Liver (tissue), 9 donors: ENCODE results near the gene KIFC1. TPM values are rescaled to one million over a fixed set of nuclear protein-coding genes. Genes with fewer than 3 reads are reported as not detected.

ENCODE experiments used
- DNase-seq: peaks from one replicate; pipeline ENCODE4 v3.0.0-alpha.2; 2017; ENCODE audit warnings: low spot score
- H3K27ac ChIP-seq, 2 donors: one replicate each; pipeline ENCODE4 v1.7.0; 2013; ENCODE audit warnings: inconsistent platforms in 2 of 2, low read length in 2 of 2, control low read depth in 1 of 2, low read depth in 1 of 2, mild to moderate bottlenecking in 1 of 2
- H3K27me3 ChIP-seq, 4 donors: one replicate each; pipeline versions ENCODE4 v1.6.1 to v1.7.0; 2013; ENCODE audit warnings: low read length in 3 of 4, inconsistent platforms in 1 of 4, mild to moderate bottlenecking in 1 of 4, moderate library complexity in 1 of 4; ENCODE audit not compliant: control insufficient read depth in 4 of 4, insufficient read depth in 4 of 4
- H3K36me3 ChIP-seq, 4 donors: one replicate each; pipeline versions ENCODE4 v1.6.1 to v1.7.0; 2013; ENCODE audit warnings: low read length in 3 of 4, mild to moderate bottlenecking in 3 of 4, low read depth in 1 of 4, moderate library complexity in 1 of 4; ENCODE audit not compliant: control insufficient read depth in 4 of 4, insufficient read depth in 3 of 4
- H3K4me1 ChIP-seq, 4 donors: one replicate each; pipeline versions ENCODE4 v1.6.1 to v1.7.0; 2013; ENCODE audit warnings: low read length in 3 of 4, mild to moderate bottlenecking in 3 of 4, moderate library complexity in 1 of 4; ENCODE audit not compliant: control insufficient read depth in 4 of 4, insufficient read depth in 4 of 4
- H3K4me3 ChIP-seq, 3 donors: one replicate each; pipeline versions ENCODE4 v1.6.1 to v1.7.0; 2013; ENCODE audit warnings: low read length in 3 of 3, control low read depth in 1 of 3, low read depth in 1 of 3, mild to moderate bottlenecking in 1 of 3
- H3K9ac ChIP-seq, 2 donors: one replicate each; pipeline ENCODE4 v1.7.0; 2013; ENCODE audit warnings: low read length in 2 of 2, mild to moderate bottlenecking in 2 of 2, moderate library complexity in 2 of 2, control low read depth in 1 of 2, low read depth in 1 of 2
- H3K9me3 ChIP-seq, 4 donors: one replicate each; pipeline versions ENCODE4 v1.6.1 to v1.7.0; 2013; ENCODE audit warnings: low read length in 3 of 4; ENCODE audit not compliant: control insufficient read depth in 4 of 4
- ATF3 ChIP-seq: IDR thresholded peaks from 2 replicates; pipeline ENCODE4 v1.6.1; 2016; ENCODE audit warnings: antibody characterized with exemption
- CTCF ChIP-seq: fragments of 150-350 bp; IDR thresholded peaks from 2 replicates; pipeline ENCODE4 v1.5.1; 2017; ENCODE audit warnings: improper control_type of control experiment, low read depth, low read length; ENCODE audit not compliant: missing input control
- EGR1 ChIP-seq, 2 donors: IDR thresholded peaks; 2 replicates each; pipeline ENCODE4 v1.6.1; 2016 to 2018; ENCODE audit warnings: antibody characterized with exemption in 2 of 2, low read depth in 2 of 2
- FOXA1 ChIP-seq: IDR thresholded peaks from 2 replicates; pipeline ENCODE4 v1.6.1; 2016; ENCODE audit warnings: antibody characterized with exemption
- FOXA2 ChIP-seq: IDR thresholded peaks from 2 replicates; pipeline ENCODE4 v1.6.1; 2016; ENCODE audit warnings: antibody characterized with exemption
- HNF4A ChIP-seq, 2 donors: conservative IDR thresholded peaks; 2 replicates each; pipeline ENCODE4 v1.6.1; 2016; ENCODE audit warnings: antibody characterized with exemption in 2 of 2, mild to moderate bottlenecking in 2 of 2
- HNF4G ChIP-seq: IDR thresholded peaks from 2 replicates; pipeline ENCODE4 v1.6.1; 2016; ENCODE audit warnings: antibody characterized with exemption
- JUND ChIP-seq, 2 donors: IDR thresholded peaks; 2 replicates each; pipeline ENCODE4 v1.6.1; 2016; ENCODE audit warnings: antibody characterized with exemption in 2 of 2
- NR2F2 ChIP-seq: IDR thresholded peaks from 2 replicates; pipeline ENCODE4 v1.6.1; 2016; ENCODE audit warnings: antibody characterized with exemption
- REST ChIP-seq: IDR thresholded peaks from 2 replicates; pipeline ENCODE4 v1.6.1; 2016; ENCODE audit warnings: antibody characterized with exemption, mild to moderate bottlenecking
- SP1 ChIP-seq: IDR thresholded peaks from 2 replicates; pipeline ENCODE4 v1.6.1; 2018; ENCODE audit warnings: antibody characterized with exemption, mild to moderate bottlenecking
- TAF1 ChIP-seq: conservative IDR thresholded peaks from 2 replicates; pipeline ENCODE4 v1.6.1; 2016; ENCODE audit warnings: antibody characterized with exemption, mild to moderate bottlenecking
- YY1 ChIP-seq: IDR thresholded peaks from 2 replicates; pipeline ENCODE4 v1.6.1; 2016; ENCODE audit warnings: antibody characterized with exemption, mild to moderate bottlenecking
- WGBS: extraction: QIAGEN DNeasy Blood & Tissue Kit; methylation state at CpG from one replicate; pipeline ENCODE4 v1.1.7; 2013; 5-methylcytosine and 5-hydroxymethylcytosine counted together
- polyA plus RNA-seq, 2 donors: library from polyadenylated mRNA; stranded (reverse) in 1 of 2; unstranded in 1 of 2; fragments of 200-250 nt in 1 of 2; fragments of >200 nt in 1 of 2; fragmentation: Nextera tagmentation in 1 of 2; extraction: Ambion mirVana in 1 of 2; gene quantifications; one replicate each; pipeline versions ENCODE4 v1.2.1 to v1.2.3, GENCODE V29; 2013 to 2015
- total RNA-seq, 2 donors: library from RNA; depleted of rRNA; stranded (reverse); fragments of >200 nt; gene quantifications; one replicate each; pipeline ENCODE4 v1.2.3, GENCODE V29; 2014
- TF ChIP-seq, protein P1 (sequence below): IDR thresholded peaks from 2 replicates; pipeline ENCODE4 v1.6.1; 2016; ENCODE audit warnings: antibody characterized with exemption
- donor health status: healthy.
- donor health status: healthy.
- donor health status: healthy.
- donor health status: healthy.
- donor health status: healthy.

Gene KIFC1
- total and polyA plus RNA-seq, 4 donors = 0.08 to 30.0 (median 1.3) TPM

DNA sequence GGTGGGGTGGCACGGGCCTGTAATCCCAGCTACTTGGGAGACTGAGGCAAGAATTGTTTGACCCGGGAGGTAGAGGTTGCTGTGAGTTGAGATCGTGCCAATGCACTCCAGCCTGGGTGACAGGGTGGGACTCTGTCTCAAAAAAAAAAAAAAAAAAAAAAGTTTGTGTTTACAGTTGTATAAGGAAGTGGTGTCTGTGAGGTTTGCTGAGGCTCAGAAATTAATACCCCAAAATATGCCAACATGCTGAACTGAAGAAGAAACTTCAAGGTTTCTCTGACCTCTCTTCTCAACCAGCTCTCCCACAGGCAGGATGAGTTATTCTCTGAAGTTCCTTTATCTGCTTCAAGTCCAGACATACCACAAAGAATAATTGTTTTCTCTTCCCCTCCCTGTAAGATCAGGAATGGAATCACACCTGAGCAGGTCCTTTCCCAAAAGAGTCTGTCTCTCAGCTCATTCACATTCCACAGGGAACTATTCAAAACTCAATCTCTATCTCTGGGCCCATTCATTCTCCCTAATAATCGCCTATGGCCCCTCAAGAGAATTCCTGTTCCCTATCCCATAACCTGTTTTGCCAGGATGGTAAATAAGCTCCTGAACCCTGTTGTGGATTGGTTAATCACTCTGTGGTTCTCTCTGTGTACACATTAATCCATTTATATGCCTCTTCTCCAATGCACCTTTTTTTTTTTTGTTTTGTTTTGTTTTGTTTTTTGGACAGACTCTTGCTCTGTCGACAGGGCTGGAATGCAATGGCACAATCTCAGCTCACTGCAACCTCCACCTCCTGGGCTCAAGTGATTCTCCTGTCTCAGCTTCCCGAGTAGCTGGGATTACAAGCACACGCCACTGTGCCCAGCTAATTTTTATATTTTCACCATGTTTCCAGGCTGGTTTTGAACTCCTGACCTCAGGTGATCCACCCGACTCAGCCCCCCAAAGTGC, 17.4 kb upstream of the KIFC1 start:
- TF ChIP-seq YY1 (no peak), SP1 (no peak), HNF4G (no peak), TAF1 (no peak), HNF4A (conservative IDR thresholded peaks at IDR 0.05) (no peak), FOXA2 (no peak), EGR1 (IDR thresholded peaks at IDR 0.05; ENCODE audit: low read depth in 2 of 2) (no peak), CTCF (no peak), JUND (IDR thresholded peaks at IDR 0.05) (no peak), REST (no peak), NR2F2 (no peak), ATF3 (no peak), FOXA1 (no peak)
- TF ChIP-seq, protein P1, sequence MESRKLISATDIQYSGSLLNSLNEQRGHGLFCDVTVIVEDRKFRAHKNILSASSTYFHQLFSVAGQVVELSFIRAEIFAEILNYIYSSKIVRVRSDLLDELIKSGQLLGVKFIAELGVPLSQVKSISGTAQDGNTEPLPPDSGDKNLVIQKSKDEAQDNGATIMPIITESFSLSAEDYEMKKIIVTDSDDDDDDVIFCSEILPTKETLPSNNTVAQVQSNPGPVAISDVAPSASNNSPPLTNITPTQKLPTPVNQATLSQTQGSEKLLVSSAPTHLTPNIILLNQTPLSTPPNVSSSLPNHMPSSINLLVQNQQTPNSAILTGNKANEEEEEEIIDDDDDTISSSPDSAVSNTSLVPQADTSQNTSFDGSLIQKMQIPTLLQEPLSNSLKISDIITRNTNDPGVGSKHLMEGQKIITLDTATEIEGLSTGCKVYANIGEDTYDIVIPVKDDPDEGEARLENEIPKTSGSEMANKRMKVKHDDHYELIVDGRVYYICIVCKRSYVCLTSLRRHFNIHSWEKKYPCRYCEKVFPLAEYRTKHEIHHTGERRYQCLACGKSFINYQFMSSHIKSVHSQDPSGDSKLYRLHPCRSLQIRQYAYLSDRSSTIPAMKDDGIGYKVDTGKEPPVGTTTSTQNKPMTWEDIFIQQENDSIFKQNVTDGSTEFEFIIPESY = no peak
- 65% methylated on average over 8 of the region's 8 CpGs for WGBS
- Histone ChIP-seq H3K27ac (no peak overlapping the region), H3K4me1 (peaks cover 2 to 12% (median 8%) of the 10 kb centered on the region in 4 donors), H3K4me3 (no peak overlapping the region), H3K27me3 (no peaks in the 10 kb centered on the region), H3K9ac (no peak overlapping the region), H3K36me3 (no peaks in the 10 kb centered on the region), H3K9me3 (no peaks in the 10 kb centered on the region)
- DNase-seq = no peak

GRCh38 chr6:33375143-33375671, 16.4 kb upstream of the KIFC1 start:
- DNase-seq = no peak
- no peaks in the 10 kb centered on the region for H3K27me3 ChIP-seq
- WGBS = 23% methylated on average over 9 of the region's 9 CpGs
- no peaks in the 10 kb centered on the region for H3K36me3 ChIP-seq
- peaks cover 2 to 12% (median 8%) of the 10 kb centered on the region in 4 donors for H3K4me1 ChIP-seq
- no peak overlapping the region for H3K4me3 ChIP-seq
- TF ChIP-seq HNF4A (conservative IDR thresholded peaks at IDR 0.05) (peak in 1 of 2 donors; percentile 7), YY1 (no peak)
- H3K9ac ChIP-seq = no peak overlapping the region
- no peaks in the 10 kb centered on the region for H3K9me3 ChIP-seq
- H3K27ac ChIP-seq = peak overlapping the region in 1 of 2 donors; percentile 12
